ENCODE data around the gene C1S. TPM values are rescaled to one million over a fixed set of nuclear protein-coding genes. Genes with fewer than 3 reads are reported as not detected.

Gene C1S
- total and polyA plus RNA-seq, 8 donors: 61.6 to 404 (median 174) TPM

GRCh38 chr12:7096006-7096932, 35.8 kb downstream of the C1S start:
- Histone ChIP-seq H3K4me3 (no peak overlapping the region), H3K27ac (no peak overlapping the region), H3K9me3 (no peaks in the 10 kb centered on the region), H3K27me3 (no peaks in the 10 kb centered on the region), H3K4me1 (peaks cover 7 to 27% (median 16%) of the 10 kb centered on the region in 4 donors), H3K36me3 (peaks cover 9 to 50% (median 34%) of the 10 kb centered on the region in 4 donors)
- TF ChIP-seq EP300 (IDR thresholded peaks at IDR 0.05) (no peak), POLR2A (IDR thresholded peaks at IDR 0.05) (no peak), POLR2AphosphoS5 (IDR thresholded peaks at IDR 0.05) (no peak)
- intact Hi-C loops (cut with DNase I; ENCODE audit: low total_unique reads): no loop called here
- WGBS, 5 donors: 74 to 81% (median 77%) methylated on average over 26 of the region's 26 CpGs
- DNase-seq: no peak

- no peak overlapping the region for H3K4me3 ChIP-seq
- WGBS, 5 donors: 77 to 92% (median 81%) methylated on average over 17 to 19 of the region's 19 CpGs
- TF ChIP-seq POLR2A (IDR thresholded peaks at IDR 0.05) (no peak), POLR2AphosphoS5 (IDR thresholded peaks at IDR 0.05) (no peak), EP300 (IDR thresholded peaks at IDR 0.05) (no peak), CTCF (IDR thresholded peaks at IDR 0.05) (no peak)
- no peak for DNase-seq
- H3K9me3 ChIP-seq: no peaks in the 10 kb centered on the region
- H3K27me3 ChIP-seq: no peaks in the 10 kb centered on the region
- H3K4me1 ChIP-seq: peaks cover 7 to 20% (median 13%) of the 10 kb centered on the region in 4 donors
- H3K36me3 ChIP-seq: peaks cover 15 to 57% (median 41%) of the 10 kb centered on the region in 4 donors
- no peak overlapping the region for H3K27ac ChIP-seq
- intact Hi-C loops (cut with DNase I; ENCODE audit: low total_unique reads): no loop called here
Observed at GRCh38 chr12:7096979-7097378, 36.5 kb downstream of the C1S start.

- no peak overlapping the region for H3K27ac ChIP-seq
- no peak for TF ChIP-seq POLR2AphosphoS5 (IDR thresholded peaks at IDR 0.05)
- no peak for TF ChIP-seq EP300 (IDR thresholded peaks at IDR 0.05)
- TF ChIP-seq CTCF (IDR thresholded peaks at IDR 0.05): no peak
- TF ChIP-seq POLR2A (IDR thresholded peaks at IDR 0.05): no peak
- WGBS, 5 donors: 79 to 89% (median 83%) methylated on average over 9 of the region's 9 CpGs
Observed at GRCh38 chr12:7099290-7099996, 38.9 kb downstream of the C1S start.

GRCh38 chr12:7100239-7100638, 39.7 kb downstream of the C1S start:
- no peaks in the 10 kb centered on the region for H3K27me3 ChIP-seq
- peaks cover 0 to 10% (median 0%) of the 10 kb centered on the region in 4 donors for H3K4me1 ChIP-seq
- no peaks in the 10 kb centered on the region for H3K9me3 ChIP-seq
- H3K36me3 ChIP-seq: peaks cover 15 to 88% (median 63%) of the 10 kb centered on the region in 4 donors
- no peak overlapping the region for H3K4me3 ChIP-seq
- no peak for DNase-seq
- intact Hi-C loops (cut with DNase I; ENCODE audit: low total_unique reads): no loop called here
- TF ChIP-seq CTCF (IDR thresholded peaks at IDR 0.05) (no peak), POLR2A (IDR thresholded peaks at IDR 0.05) (no peak), POLR2AphosphoS5 (IDR thresholded peaks at IDR 0.05) (no peak), EP300 (IDR thresholded peaks at IDR 0.05) (no peak)
- no peak overlapping the region for H3K27ac ChIP-seq
- WGBS, 5 donors: 77 to 92% (median 87%) methylated on average over 4 of the region's 4 CpGs

More at GRCh38 chr12:7099290-7099996, 38.9 kb downstream of the C1S start:
- no peak for DNase-seq
- Histone ChIP-seq H3K4me3 (no peak overlapping the region), H3K27me3 (no peaks in the 10 kb centered on the region), H3K9me3 (no peaks in the 10 kb centered on the region), H3K36me3 (peaks cover 15 to 80% (median 59%) of the 10 kb centered on the region in 4 donors), H3K4me1 (peaks cover 0 to 2% (median 0%) of the 10 kb centered on the region in 4 donors)
- intact Hi-C loops (cut with DNase I; ENCODE audit: low total_unique reads): no loop called here

Measured in stomach (tissue), 9 donors.